Tibial nerve (tissue), 4 donors: ENCODE measurements around the gene SPTY2D1.

Source experiments
- EP300 ChIP-seq, 2 donors: sonication (generic); formaldehyde crosslinking; IDR thresholded peaks; one replicate each; pipeline ENCODE4 v1.6.1; 2017; ENCODE audit warnings: antibody characterized with exemption in 2 of 2, mild to moderate bottlenecking in 1 of 2
- POLR2A ChIP-seq, 2 donors: fragments of 450-650 bp; IDR thresholded peaks; one replicate each; pipeline ENCODE4 v1.6.1; 2017; ENCODE audit warnings: antibody characterized with exemption in 2 of 2, mild to moderate bottlenecking in 2 of 2, moderate library complexity in 2 of 2
- TF ChIP-seq, protein P1 (sequence below), 5 experiments: fragments of 200-600 bp in 3 of 5; fragments of 450-650 bp in 2 of 5; sonication (generic) in 3 of 5; IDR thresholded peaks; one replicate each; pipeline ENCODE4 v1.5.1; 2016 to 2019; ENCODE audit warnings: antibody characterized with exemption in 5 of 5, mild to moderate bottlenecking in 3 of 5, moderate library complexity in 2 of 5

DNA sequence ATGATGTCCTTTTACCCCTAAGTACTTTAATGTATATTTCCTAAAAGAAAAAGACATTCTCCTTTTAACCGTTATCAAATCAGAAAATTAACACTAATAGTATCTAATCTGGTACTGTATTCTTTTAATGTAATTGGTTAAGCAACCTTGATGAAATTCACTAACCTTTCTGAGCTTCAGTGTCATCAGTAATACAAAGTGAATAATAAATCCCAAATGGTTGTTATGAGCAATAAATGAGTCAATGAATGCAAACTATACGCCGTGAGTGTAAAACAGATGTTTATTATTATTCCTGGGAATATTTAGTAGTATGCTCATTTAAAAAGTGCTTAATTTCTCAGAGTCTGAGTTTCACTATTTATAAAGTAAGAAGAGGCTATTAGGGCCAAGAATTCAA lies 67.1 kb downstream of the SPTY2D1 start:
- TF ChIP-seq EP300 (IDR thresholded peaks at IDR 0.05) (no peak), POLR2A (IDR thresholded peaks at IDR 0.05) (no peak)
- TF ChIP-seq, protein P1, sequence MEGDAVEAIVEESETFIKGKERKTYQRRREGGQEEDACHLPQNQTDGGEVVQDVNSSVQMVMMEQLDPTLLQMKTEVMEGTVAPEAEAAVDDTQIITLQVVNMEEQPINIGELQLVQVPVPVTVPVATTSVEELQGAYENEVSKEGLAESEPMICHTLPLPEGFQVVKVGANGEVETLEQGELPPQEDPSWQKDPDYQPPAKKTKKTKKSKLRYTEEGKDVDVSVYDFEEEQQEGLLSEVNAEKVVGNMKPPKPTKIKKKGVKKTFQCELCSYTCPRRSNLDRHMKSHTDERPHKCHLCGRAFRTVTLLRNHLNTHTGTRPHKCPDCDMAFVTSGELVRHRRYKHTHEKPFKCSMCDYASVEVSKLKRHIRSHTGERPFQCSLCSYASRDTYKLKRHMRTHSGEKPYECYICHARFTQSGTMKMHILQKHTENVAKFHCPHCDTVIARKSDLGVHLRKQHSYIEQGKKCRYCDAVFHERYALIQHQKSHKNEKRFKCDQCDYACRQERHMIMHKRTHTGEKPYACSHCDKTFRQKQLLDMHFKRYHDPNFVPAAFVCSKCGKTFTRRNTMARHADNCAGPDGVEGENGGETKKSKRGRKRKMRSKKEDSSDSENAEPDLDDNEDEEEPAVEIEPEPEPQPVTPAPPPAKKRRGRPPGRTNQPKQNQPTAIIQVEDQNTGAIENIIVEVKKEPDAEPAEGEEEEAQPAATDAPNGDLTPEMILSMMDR (IDR thresholded peaks at IDR 0.05), result no peak
